Activated naive CD4-positive, alpha-beta T cell treated with anti-CD3 and anti-CD28 coated beads for 36 hours (primary cell): ENCODE results near the gene LCE6A. TPM values are rescaled to one million over a fixed set of nuclear protein-coding genes. Genes with fewer than 3 reads are reported as not detected.

Experiments
- CTCF ChIA-PET: fragments of 350-600 bp; sonication (Branson Sonifier 250); formaldehyde crosslinking; loops from one replicate; lab custom pipeline; 2021; ENCODE audit warnings: antibody characterized with exemption; lab: Charles Lee
- DNase-seq: peaks from one replicate; pipeline ENCODE4 v3.0.0-alpha.2; 2020
- H3K27ac Mint-ChIP-seq: one replicate; pipeline ENCODE4 v1.8.0; 2021; ENCODE audit warnings: mild to moderate bottlenecking, mixed read lengths
- H3K27me3 Mint-ChIP-seq: one replicate; pipeline ENCODE4 v1.8.0; 2021; ENCODE audit warnings: low read depth, mixed read lengths
- H3K36me3 Mint-ChIP-seq: one replicate; pipeline ENCODE4 v1.8.0; 2021; ENCODE audit warnings: low read depth, mixed read lengths
- H3K4me1 Mint-ChIP-seq: one replicate; pipeline ENCODE4 v1.8.0; 2021; ENCODE audit warnings: low read depth, mixed read lengths
- H3K4me3 Mint-ChIP-seq: one replicate; pipeline ENCODE4 v1.8.0; 2021; ENCODE audit warnings: mild to moderate bottlenecking, moderate library complexity, mixed read lengths
- H3K9me3 Mint-ChIP-seq: one replicate; pipeline ENCODE4 v1.8.0; 2021; ENCODE audit warnings: mixed read lengths
- intact Hi-C: fragments of 100-400 bp; cut with micrococcal nuclease; formaldehyde crosslinking; loops from one replicate; pipeline ENCODE4 v1.15.1; 2023
- total RNA-seq, 2 experiments: library from RNA; stranded (reverse); gene quantifications; one replicate each; pipeline ENCODE4 v1.2.3, GENCODE V29; 2021

LCE6A gene, protein sequence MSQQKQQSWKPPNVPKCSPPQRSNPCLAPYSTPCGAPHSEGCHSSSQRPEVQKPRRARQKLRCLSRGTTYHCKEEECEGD
- not detected for total RNA-seq

DNA sequence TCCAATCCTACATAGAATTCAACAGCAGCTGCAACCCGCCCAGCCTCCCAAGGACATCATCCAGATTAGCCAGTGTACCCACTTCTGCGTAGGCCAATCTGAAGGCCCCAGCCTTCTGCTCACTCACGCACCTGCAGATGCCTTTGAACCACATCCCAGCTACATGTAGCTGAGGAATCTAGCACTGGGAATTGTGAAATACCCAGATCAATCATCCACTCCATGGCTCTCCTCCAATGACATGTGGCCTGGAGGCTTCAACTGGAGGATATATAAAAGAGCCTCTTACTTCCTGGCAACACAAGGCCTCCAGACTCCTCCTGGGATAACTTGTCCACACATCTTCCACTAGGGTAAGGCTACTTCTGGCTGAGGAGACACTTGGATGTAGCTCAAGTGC lies at the start of gene LCE6A:
Gene LCE6A (plus strand): TSS at position 301 of the 400 bp plus-strand sequence. CDS start 665 bp downstream, outside the sequence.
- no peak within 1 kb of the TSS for H3K4me3 Mint-ChIP-seq
- intact Hi-C loops, result no loop called here
- no peak for DNase-seq
- H3K27ac Mint-ChIP-seq, result no peak within 1 kb of the TSS
- H3K9me3 Mint-ChIP-seq, result no peaks in the 10 kb centered on the region
- H3K27me3 Mint-ChIP-seq, result peaks cover 6% of the 10 kb centered on the region
- CTCF ChIA-PET, result no interaction called here
- no peaks in the 10 kb centered on the region for H3K4me1 Mint-ChIP-seq
- no peaks in the 10 kb centered on the region for H3K36me3 Mint-ChIP-seq

DNA sequence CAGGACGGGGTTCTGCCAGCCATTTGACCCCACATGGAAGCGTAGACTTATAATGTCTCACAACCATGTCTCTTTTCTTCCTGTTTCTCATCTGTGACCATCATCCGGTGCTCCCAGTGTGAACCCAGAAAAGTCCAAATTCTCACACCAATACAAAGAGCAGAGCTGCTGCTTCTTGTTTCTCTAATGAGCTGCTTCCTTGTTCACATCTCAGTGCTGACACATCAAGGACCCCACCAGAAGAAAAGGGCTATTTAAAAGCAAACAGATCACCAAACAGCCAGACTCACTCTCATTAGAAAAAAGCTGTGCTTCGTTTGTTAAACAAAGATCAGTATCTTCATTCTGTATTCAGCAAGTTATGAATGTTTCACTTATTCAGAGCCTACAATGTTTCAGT lies 47.0 kb upstream of the LCE6A start:
- Mint-ChIP-seq H3K4me3 (no peak overlapping the region), H3K9me3 (no peaks in the 10 kb centered on the region), H3K27me3 (peaks cover 11% of the 10 kb centered on the region), H3K36me3 (no peaks in the 10 kb centered on the region), H3K27ac (no peak overlapping the region), H3K4me1 (no peaks in the 10 kb centered on the region)
- intact Hi-C loops, result no loop called here
- no peak for DNase-seq
- CTCF ChIA-PET, result no interaction called here

DNA sequence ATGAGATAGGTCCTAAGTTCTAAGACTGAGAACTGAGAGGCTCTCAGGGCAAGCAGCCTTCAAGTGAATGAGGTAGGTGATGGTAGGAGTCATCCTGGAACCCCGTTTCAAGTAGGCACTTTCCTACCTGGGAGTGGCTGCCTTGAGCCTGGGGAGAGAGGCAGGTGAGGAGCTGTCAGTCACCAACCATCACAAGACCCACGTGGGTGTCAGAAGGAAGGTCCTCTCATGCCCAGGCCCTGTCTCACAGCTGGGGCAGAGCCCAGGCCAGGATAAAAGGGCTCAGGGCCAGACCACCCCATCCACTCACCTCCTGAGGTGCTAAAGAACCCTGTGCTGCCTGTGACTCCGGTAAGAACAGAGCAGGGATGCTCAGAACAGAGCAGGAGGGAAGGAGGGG lies 46.2 kb upstream of the LCE6A start, which contains the start of gene LCE1D:
Gene LCE1D (plus strand): TSS at position 301 of the 400 bp plus-strand sequence. CDS start 1,074 bp downstream, outside the sequence.
- no peak within 1 kb of the TSS for H3K27ac Mint-ChIP-seq
- CTCF ChIA-PET, result no interaction called here
- H3K9me3 Mint-ChIP-seq, result no peaks in the 10 kb centered on the region
- H3K36me3 Mint-ChIP-seq, result no peaks in the 10 kb centered on the region
- intact Hi-C loops, result no loop called here
- H3K4me3 Mint-ChIP-seq, result no peak within 1 kb of the TSS
- no peaks in the 10 kb centered on the region for H3K4me1 Mint-ChIP-seq
- no peak for DNase-seq
- H3K27me3 Mint-ChIP-seq, result peaks cover 15% of the 10 kb centered on the region

DNA sequence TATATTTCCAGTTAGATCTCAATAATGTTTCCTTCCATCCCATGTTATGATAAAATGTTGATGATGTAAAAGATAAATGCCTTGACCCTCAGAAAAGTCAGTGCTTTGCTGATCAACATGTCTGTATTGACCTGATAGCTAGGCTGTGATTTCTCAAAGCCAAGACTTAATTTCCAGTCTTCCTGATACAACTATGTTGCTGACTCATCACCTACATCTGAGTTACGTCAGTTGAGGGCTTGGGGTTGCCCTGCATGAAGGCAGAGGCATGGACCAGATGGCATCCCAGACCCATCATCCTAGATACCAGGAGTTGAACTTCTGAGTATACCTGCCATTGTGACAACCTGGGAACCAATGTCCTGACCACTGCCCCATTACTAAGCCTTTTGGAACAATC lies 41.3 kb upstream of the LCE6A start:
- H3K9me3 Mint-ChIP-seq, result no peaks in the 10 kb centered on the region
- intact Hi-C loops, result no loop called here
- H3K36me3 Mint-ChIP-seq, result no peaks in the 10 kb centered on the region
- no peak overlapping the region for H3K4me3 Mint-ChIP-seq
- CTCF ChIA-PET, result no interaction called here
- peaks cover 19% of the 10 kb centered on the region for H3K27me3 Mint-ChIP-seq
- DNase-seq, result no peak
- no peaks in the 10 kb centered on the region for H3K4me1 Mint-ChIP-seq
- no peak overlapping the region for H3K27ac Mint-ChIP-seq

DNA sequence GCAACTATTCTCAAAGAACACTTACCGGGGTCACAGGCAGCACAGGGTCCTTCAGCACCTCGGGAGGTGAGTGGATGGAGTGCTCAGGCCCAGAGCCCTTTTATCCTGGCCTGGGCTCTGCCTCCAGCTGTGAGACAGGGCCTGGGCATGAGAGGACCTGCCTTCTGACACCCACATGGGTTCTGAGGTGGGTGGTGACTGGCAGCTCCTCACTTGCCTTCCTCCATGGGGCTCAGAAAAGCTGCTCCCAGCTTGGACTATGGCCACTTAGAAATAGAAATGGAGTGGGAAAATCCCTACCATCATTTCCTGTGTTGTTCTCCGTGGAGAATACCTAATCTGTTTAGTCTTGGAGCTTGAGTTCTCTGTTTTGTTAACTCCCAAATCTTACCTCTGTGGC lies 36.1 kb upstream of the LCE6A start, which contains the start of gene LCE1C:
Gene LCE1C (minus strand): TSS at position 76 of the 400 bp plus-strand sequence. CDS start 1,173 bp downstream, outside the sequence.
- DNase-seq, result no peak
- Mint-ChIP-seq H3K4me3 (no peak within 1 kb of the TSS), H3K4me1 (no peaks in the 10 kb centered on the region), H3K27me3 (peaks cover 11% of the 10 kb centered on the region), H3K27ac (no peak within 1 kb of the TSS), H3K9me3 (no peaks in the 10 kb centered on the region), H3K36me3 (no peaks in the 10 kb centered on the region)
- CTCF ChIA-PET, result no interaction called here
- intact Hi-C loops, result no loop called here

DNA sequence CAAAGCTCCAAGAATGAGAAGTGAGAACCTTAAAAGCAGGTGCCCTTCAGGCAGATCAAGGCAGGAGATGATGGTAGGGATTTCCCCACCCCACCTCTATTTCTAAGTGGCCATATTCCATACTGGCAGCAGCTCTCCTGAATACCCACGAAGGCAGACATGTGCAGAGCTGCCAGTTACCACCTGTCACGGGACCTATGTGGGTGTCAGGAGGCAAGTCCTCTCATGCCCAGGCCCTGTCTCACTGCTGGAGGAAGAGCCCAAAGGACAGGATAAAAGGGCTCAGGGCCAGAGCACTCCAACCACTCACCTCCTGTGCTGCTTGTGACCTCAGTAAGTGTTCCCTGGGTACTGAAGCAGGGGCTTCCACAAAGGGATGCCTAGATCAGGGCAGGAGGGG lies 31.6 kb upstream of the LCE6A start:
- Mint-ChIP-seq H3K9me3 (no peaks in the 10 kb centered on the region), H3K27ac (no peak overlapping the region), H3K27me3 (peaks cover 8% of the 10 kb centered on the region), H3K4me3 (no peak overlapping the region), H3K36me3 (no peaks in the 10 kb centered on the region), H3K4me1 (no peaks in the 10 kb centered on the region)
- DNase-seq, result no peak
- CTCF ChIA-PET, result no interaction called here
- intact Hi-C loops, result no loop called here

DNA sequence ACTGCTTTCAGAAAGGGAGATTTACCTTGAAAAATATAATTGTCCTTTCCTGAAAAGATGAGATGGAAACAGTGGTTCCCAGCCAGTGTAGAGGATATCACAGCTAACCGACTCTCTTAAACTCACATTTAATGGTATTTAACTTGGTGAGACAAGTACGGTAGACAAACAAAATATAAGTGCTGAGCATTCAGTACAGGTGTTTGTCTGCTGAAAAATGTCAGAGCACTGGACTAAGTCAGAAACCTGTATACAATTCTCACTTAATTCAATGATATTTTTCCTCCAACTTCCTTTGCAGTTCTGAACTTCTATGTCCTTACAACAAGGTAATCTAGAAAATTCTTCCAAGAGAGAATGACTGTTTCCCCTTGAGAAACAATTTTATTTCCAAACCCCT lies 31.0 kb upstream of the LCE6A start, which contains the start of gene LCE1B:
Gene LCE1B (plus strand): TSS at position 301 of the 400 bp plus-strand sequence. CDS start 476 bp downstream, outside the sequence.
- H3K27ac Mint-ChIP-seq, result no peak within 1 kb of the TSS
- no peaks in the 10 kb centered on the region for H3K9me3 Mint-ChIP-seq
- CTCF ChIA-PET, result no interaction called here
- no peak for DNase-seq
- H3K4me3 Mint-ChIP-seq, result no peak within 1 kb of the TSS
- peaks cover 7% of the 10 kb centered on the region for H3K27me3 Mint-ChIP-seq
- intact Hi-C loops, result no loop called here
- H3K4me1 Mint-ChIP-seq, result no peaks in the 10 kb centered on the region
- H3K36me3 Mint-ChIP-seq, result no peaks in the 10 kb centered on the region

DNA sequence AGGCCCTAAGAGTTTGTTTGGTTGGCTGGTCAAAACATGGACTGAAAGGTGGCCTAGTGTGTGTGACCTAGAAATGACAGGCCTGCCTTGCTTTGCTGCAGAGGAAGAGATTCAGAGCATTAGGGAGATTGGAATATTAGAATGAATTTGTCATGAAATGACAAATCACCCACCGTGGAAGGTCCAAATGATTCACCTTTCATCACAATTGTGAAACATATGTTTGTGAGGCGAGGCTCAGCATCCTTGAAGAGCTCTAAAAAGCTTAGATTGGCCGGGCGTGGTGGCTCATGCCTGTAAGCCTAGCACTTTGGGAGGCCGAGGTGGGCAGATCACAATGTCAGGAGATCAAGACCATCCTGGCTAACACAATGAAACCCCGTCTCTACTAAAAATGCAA lies 25.3 kb upstream of the LCE6A start:
- Mint-ChIP-seq H3K9me3 (no peaks in the 10 kb centered on the region), H3K4me1 (no peaks in the 10 kb centered on the region), H3K27me3 (peaks cover 7% of the 10 kb centered on the region), H3K36me3 (no peaks in the 10 kb centered on the region), H3K4me3 (no peak overlapping the region), H3K27ac (no peak overlapping the region)
- DNase-seq, result no peak
- intact Hi-C loops, result no loop called here
- CTCF ChIA-PET, result no interaction called here

DNA sequence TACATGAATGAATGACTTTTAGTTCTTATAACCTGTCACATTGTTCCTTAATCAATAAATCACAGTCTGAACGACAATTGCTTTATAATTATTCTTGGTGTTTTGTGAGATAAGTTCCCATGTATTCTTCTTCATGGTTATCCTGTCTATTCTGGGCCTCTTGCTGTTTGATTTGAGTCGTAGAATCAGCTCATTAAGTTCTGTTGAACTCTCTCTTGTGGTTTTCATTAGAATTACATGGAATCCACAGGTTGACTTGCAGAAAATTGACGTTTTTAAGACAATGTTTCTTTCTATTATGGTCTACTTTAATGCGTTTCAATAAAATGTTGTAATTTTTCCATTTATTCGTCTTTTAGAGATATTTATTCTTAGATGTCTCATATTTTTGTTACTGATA lies 19.4 kb upstream of the LCE6A start:
- CTCF ChIA-PET, result no interaction called here
- no peaks in the 10 kb centered on the region for H3K36me3 Mint-ChIP-seq
- no peak overlapping the region for H3K27ac Mint-ChIP-seq
- H3K27me3 Mint-ChIP-seq, result peaks cover 11% of the 10 kb centered on the region
- H3K4me1 Mint-ChIP-seq, result no peaks in the 10 kb centered on the region
- intact Hi-C loops, result no loop called here
- no peak for DNase-seq
- H3K4me3 Mint-ChIP-seq, result no peak overlapping the region
- H3K9me3 Mint-ChIP-seq, result no peaks in the 10 kb centered on the region

DNA sequence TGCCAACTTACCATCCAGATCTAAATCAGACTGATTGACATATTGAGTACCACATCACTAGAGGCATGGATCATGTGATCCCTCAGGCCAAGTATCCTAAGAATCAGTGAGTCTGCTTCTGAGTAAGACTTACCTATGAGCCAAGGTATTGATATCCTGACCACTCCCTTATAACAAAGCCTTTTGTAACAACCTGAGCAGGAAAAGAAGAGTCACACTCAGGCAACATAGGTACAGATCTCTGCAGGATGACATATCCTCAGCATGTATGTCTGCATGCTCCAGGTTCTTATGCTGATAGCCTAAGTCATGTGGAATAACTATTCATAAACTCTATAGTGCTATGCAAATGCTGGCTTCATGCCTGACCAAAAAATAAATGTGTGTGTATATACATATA lies 17.7 kb upstream of the LCE6A start:
- intact Hi-C loops, result no loop called here
- Mint-ChIP-seq H3K27me3 (peaks cover 14% of the 10 kb centered on the region), H3K4me1 (no peaks in the 10 kb centered on the region), H3K27ac (no peak overlapping the region), H3K36me3 (no peaks in the 10 kb centered on the region), H3K4me3 (no peak overlapping the region), H3K9me3 (no peaks in the 10 kb centered on the region)
- CTCF ChIA-PET, result no interaction called here
- DNase-seq, result no peak

DNA sequence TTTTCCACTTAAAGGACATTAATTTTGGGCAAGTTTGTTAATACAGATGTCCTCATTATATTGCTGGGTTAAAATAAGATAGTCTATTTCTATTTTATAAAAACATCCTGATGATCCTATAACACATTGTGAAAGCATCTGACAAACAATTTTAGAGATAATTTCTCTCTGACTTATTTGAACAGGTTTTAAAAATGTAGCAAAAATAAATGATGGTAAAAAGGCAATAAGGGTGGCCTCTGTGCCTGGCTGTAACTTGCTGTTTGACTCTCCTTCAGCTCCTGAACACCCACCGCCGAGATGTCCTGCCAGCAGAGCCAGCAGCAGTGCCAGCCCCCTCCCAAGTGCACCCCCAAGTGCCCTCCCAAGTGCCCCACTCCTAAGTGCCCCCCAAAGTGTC lies 15.5 kb upstream of the LCE6A start, which contains the start of gene LCE1A:
Gene LCE1A (plus strand): TSS at position 301 of the 400 bp plus-strand sequence. CDS start 0 bp downstream, at position 301.
- Mint-ChIP-seq H3K27ac (no peak within 1 kb of the TSS), H3K9me3 (no peaks in the 10 kb centered on the region), H3K27me3 (peaks cover 14% of the 10 kb centered on the region), H3K4me3 (no peak within 1 kb of the TSS), H3K4me1 (no peaks in the 10 kb centered on the region), H3K36me3 (no peaks in the 10 kb centered on the region)
- DNase-seq, result no peak
- intact Hi-C loops, result no loop called here
- CTCF ChIA-PET, result no interaction called here

DNA sequence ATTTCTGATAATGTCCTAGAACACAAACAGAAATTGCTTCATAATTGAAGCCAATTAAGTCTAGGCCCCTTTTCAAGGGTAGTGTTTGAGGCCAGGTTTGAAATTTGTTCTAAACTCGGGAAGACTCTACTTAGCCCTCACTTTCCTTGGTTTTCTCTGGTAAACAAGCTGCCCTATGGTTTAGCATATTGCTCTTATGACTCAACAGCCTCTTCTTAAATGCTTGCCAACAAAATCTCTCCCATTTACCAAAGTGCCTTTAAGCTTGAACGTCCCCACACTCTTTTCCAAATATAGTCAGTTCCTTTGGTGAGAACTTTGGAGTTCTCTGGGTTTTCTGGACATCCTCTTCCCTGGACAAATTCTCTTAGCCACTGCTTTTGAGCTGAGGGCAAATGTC lies 5.8 kb upstream of the LCE6A start:
- no peak overlapping the region for H3K4me3 Mint-ChIP-seq
- intact Hi-C loops, result no loop called here

DNA sequence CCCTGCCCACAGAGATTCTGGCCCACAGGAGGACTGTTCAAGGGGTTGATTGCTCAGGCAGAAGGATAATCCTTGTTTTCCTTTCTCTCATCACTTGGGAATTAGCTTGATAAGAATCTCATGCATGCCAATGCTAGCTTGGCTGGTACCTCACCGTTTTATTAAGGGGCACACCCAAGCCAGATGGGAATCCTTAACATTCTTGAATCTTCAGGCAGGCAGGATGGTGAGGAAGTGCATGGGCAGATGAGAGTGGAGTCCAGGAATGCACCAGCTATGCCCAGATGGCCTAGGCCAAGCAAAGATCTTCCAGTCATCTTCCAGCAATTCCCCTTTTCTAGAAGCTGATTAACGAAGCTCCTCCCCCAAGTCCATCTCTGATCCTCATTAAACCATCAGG lies 13.0 kb downstream of the LCE6A start:
- Mint-ChIP-seq H3K4me3 (no peak overlapping the region), H3K9me3 (no peaks in the 10 kb centered on the region), H3K27me3 (peaks cover 7% of the 10 kb centered on the region), H3K4me1 (no peaks in the 10 kb centered on the region), H3K27ac (no peak overlapping the region), H3K36me3 (no peaks in the 10 kb centered on the region)
- CTCF ChIA-PET, result no interaction called here
- DNase-seq, result no peak
- intact Hi-C loops, result no loop called here

More for the DNA sequence above, 5.8 kb upstream of the LCE6A start:
- H3K27ac Mint-ChIP-seq, result no peak overlapping the region
- H3K9me3 Mint-ChIP-seq, result no peaks in the 10 kb centered on the region
- peaks cover 6% of the 10 kb centered on the region for H3K27me3 Mint-ChIP-seq
- no peak for DNase-seq
- no peaks in the 10 kb centered on the region for H3K36me3 Mint-ChIP-seq
- H3K4me1 Mint-ChIP-seq, result no peaks in the 10 kb centered on the region
- CTCF ChIA-PET, result no interaction called here
